Stimulated activated CD4-positive, alpha-beta T cell treated with anti-CD3 and anti-CD28 coated beads, TNF-alpha, amount 100 ng/mL, for 48 hours (primary cell): ENCODE results near the gene GNG14.
"Not testable (repeated sequence)": the region's sequence is repeated elsewhere in the genome, so short reads cannot be mapped to it uniquely, and the experiment has no call there.

Experiments
- DNase-seq, 3 donors: peaks; one replicate each; pipeline ENCODE4 v3.0.0-alpha.2; 2020; ENCODE audit warnings: low read depth in 3 of 3

The GNG14 gene

GRCh38 chr19:12667731-12668302, 20.0 kb upstream of the GNG14 start:
- no peak for DNase-seq

- DNase-seq: no peak
Measured at GRCh38 chr19:12668346-12668745, 19.5 kb upstream of the GNG14 start.

- peak in 2 of 3 donors; percentile 31 to 61 for DNase-seq
Measured at GRCh38 chr19:12668932-12669269, 18.9 kb upstream of the GNG14 start.

- peak in 2 of 3 donors; percentile 51 to 72 for DNase-seq
Measured at GRCh38 chr19:12669270-12670158, 18.3 kb upstream of the GNG14 start.

GRCh38 chr19:12670159-12670928, 17.5 kb upstream of the GNG14 start:
- DNase-seq: no peak

- no peak for DNase-seq
Measured at GRCh38 chr19:12672744-12673143, 15.1 kb upstream of the GNG14 start.

- no peak for DNase-seq
Measured at GRCh38 chr19:12675399-12675798, 12.4 kb upstream of the GNG14 start.

GRCh38 chr19:12675940-12676339, 11.9 kb upstream of the GNG14 start:
- DNase-seq: no peak

GRCh38 chr19:12676384-12676792, 11.4 kb upstream of the GNG14 start:
- DNase-seq: peak; percentile 79 to 87 (median 86)

GRCh38 chr19:12676928-12677327, 10.9 kb upstream of the GNG14 start:
- DNase-seq: no peak

GRCh38 chr19:12678039-12678438, 9.8 kb upstream of the GNG14 start:
- not testable (repeated sequence) for DNase-seq

- DNase-seq: no peak
Measured at GRCh38 chr19:12680034-12680433, 7.8 kb upstream of the GNG14 start.

- peak; percentile 81 to 90 (median 87) for DNase-seq
Measured at GRCh38 chr19:12681074-12681987, 6.5 kb upstream of the GNG14 start, which contains the start of gene DHPS. DHPS (minus strand) TSS chr19:12681880; CDS start chr19:12681766, 114 bp downstream.

- no peak for DNase-seq
Measured at GRCh38 chr19:12685831-12686230, 2.0 kb upstream of the GNG14 start.

- DNase-seq: no peak
Measured at GRCh38 chr19:12689012-12689411, 1.2 kb downstream of the GNG14 start.

GRCh38 chr19:12689581-12690216, 1.9 kb downstream of the GNG14 start:
- no peak for DNase-seq

GRCh38 chr19:12692960-12693359, 5.2 kb downstream of the GNG14 start:
- DNase-seq: no peak

- no peak for DNase-seq
Measured at GRCh38 chr19:12694641-12695040, 6.8 kb downstream of the GNG14 start.

- no peak for DNase-seq
Measured at GRCh38 chr19:12695096-12695495, 7.3 kb downstream of the GNG14 start.

- DNase-seq: no peak
Measured at GRCh38 chr19:12695514-12695913, 7.7 kb downstream of the GNG14 start.

- DNase-seq: no peak
Measured at GRCh38 chr19:12695997-12696365, 8.2 kb downstream of the GNG14 start.
